SH-SY5Y (cell line): Measurements from ENCODE around the gene ZNRD2.

Experiments
- GATA2 ChIP-seq: IDR thresholded peaks from 2 replicates; pipeline ENCODE4 v1.6.1; 2011; ENCODE audit warnings: mild to moderate bottlenecking, low read depth, low read length
- GATA3 ChIP-seq: IDR thresholded peaks from 2 replicates; pipeline ENCODE4 v1.6.1; 2011; ENCODE audit warnings: low read depth, mild to moderate bottlenecking, low read length, moderate library complexity

ZNRD2 gene

GRCh38 chr11:65584723-65585171 lies 14.5 kb downstream of the ZNRD2 start:
- TF ChIP-seq GATA2 (no peak), GATA3 (no peak)

- TF ChIP-seq GATA3 = no peak
- TF ChIP-seq GATA2 = no peak
Measured at GRCh38 chr11:65585396-65586246, 15.3 kb downstream of the ZNRD2 start.

GRCh38 chr11:65586247-65586630 lies 16.0 kb downstream of the ZNRD2 start:
- no peak for TF ChIP-seq GATA3
- no peak for TF ChIP-seq GATA2

GRCh38 chr11:65586676-65587075 lies 16.4 kb downstream of the ZNRD2 start:
- TF ChIP-seq GATA3 (no peak), GATA2 (no peak)

- TF ChIP-seq GATA2 = no peak
- no peak for TF ChIP-seq GATA3
Measured at GRCh38 chr11:65588199-65589054, 18.1 kb downstream of the ZNRD2 start.

GRCh38 chr11:65589444-65590239 lies 19.4 kb downstream of the ZNRD2 start:
- TF ChIP-seq GATA3 (no peak), GATA2 (no peak)

- TF ChIP-seq GATA3 (no peak), GATA2 (no peak)
Measured at GRCh38 chr11:65590240-65590738, 20.0 kb downstream of the ZNRD2 start.

- TF ChIP-seq GATA3 (no peak), GATA2 (no peak)
Measured at GRCh38 chr11:65591939-65592857, 21.9 kb downstream of the ZNRD2 start.

GRCh38 chr11:65592858-65593517 lies 22.7 kb downstream of the ZNRD2 start:
- TF ChIP-seq GATA3 (no peak), GATA2 (no peak)

- no peak for TF ChIP-seq GATA2
- TF ChIP-seq GATA3 = no peak
Measured at GRCh38 chr11:65593518-65594414, 23.5 kb downstream of the ZNRD2 start.

- TF ChIP-seq GATA2 (no peak), GATA3 (no peak)
Measured at GRCh38 chr11:65595131-65595530, 24.9 kb downstream of the ZNRD2 start.
